HepG2 (cell line): ENCODE data around the gene GPR62. TPM values are rescaled to one million over a fixed set of nuclear protein-coding genes. Genes with fewer than 3 reads are reported as not detected.
A peak's percentile ranks its signal among the peaks of the same experiment; 100 is the strongest.

Source experiments
- PCBP1 ChIP-seq: fragments of 200-400 bp; formaldehyde crosslinking; IDR thresholded peaks from 2 replicates; pipeline ENCODE4 v1.6.1; 2017; ENCODE audit warnings: mild to moderate bottlenecking, low read depth, low read length, borderline replicate concordance
- RERE ChIP-seq: IDR thresholded peaks from 2 replicates; pipeline ENCODE4 v1.6.1; 2016; ENCODE audit warnings: low read depth, missing genetic modification reagents, missing compliant biosample characterization
- SRSF9 ChIP-seq: fragments of 200-400 bp; formaldehyde crosslinking; IDR thresholded peaks from 2 replicates; pipeline ENCODE4 v1.6.1; 2018; ENCODE audit warnings: borderline replicate concordance, mild to moderate bottlenecking, low read depth, low read length; ENCODE audit not compliant: insufficient read depth, poor library complexity, severe bottlenecking
- ZNF230 ChIP-seq: sonication (generic); formaldehyde crosslinking; IDR thresholded peaks from 2 replicates; pipeline ENCODE4 v1.4.0; 2020; ENCODE audit warnings: mild to moderate bottlenecking, missing genetic modification reagents
- ZNF503 ChIP-seq: sonication (generic); formaldehyde crosslinking; IDR thresholded peaks from 2 replicates; pipeline ENCODE4 v1.4.0; 2020; ENCODE audit warnings: missing genetic modification reagents
- ZNF614 ChIP-seq: IDR thresholded peaks from 2 replicates; pipeline ENCODE4 v1.6.1; 2018; ENCODE audit warnings: missing biosample characterization, missing genetic modification reagents, inconsistent platforms, borderline replicate concordance
- ZNF646 ChIP-seq: sonication (generic); formaldehyde crosslinking; IDR thresholded peaks from 2 replicates; pipeline ENCODE4 v1.9.0; 2021; ENCODE audit warnings: mild to moderate bottlenecking, missing genetic modification reagents
- ZNF678 ChIP-seq: sonication (generic); formaldehyde crosslinking; IDR thresholded peaks from 2 replicates; pipeline ENCODE4 v1.4.0; 2020; ENCODE audit warnings: mild to moderate bottlenecking, missing genetic modification reagents
- ZNF878 ChIP-seq: sonication (generic); formaldehyde crosslinking; IDR thresholded peaks from 2 replicates; pipeline ENCODE4 v1.8.1; 2023; ENCODE audit warnings: mild to moderate bottlenecking, missing genetic modification reagents, moderate library complexity
- ZNF883 ChIP-seq: sonication (generic); formaldehyde crosslinking; IDR thresholded peaks from 2 replicates; pipeline ENCODE4 v1.5.1; 2020; ENCODE audit warnings: mild to moderate bottlenecking, missing genetic modification reagents; ENCODE audit errors: not compliant biosample characterization
- polyA plus RNA-seq, 8 experiments: library from polyadenylated mRNA; depleted of rRNA in 3 of 8; stranded (reverse) in 7 of 8; unstranded in 1 of 8; fragments of >200 nt; fragmentation: Illumina TruSeq in 4 of 8; extraction: Trizol in 4 of 8; gene quantifications; 2 replicates each; pipeline versions ENCODE4 v1.2.1 to v1.2.3, GENCODE V29; 2011 to 2016; ENCODE audit warnings: low read depth in 4 of 8, missing spikeins in 1 of 8, mixed read lengths in 1 of 8; ENCODE audit not compliant: insufficient read depth in 1 of 8
- total RNA-seq, 5 experiments: library from RNA; depleted of rRNA; stranded (reverse); fragments of >200 nt; fragmentation: Illumina TruSeq; extraction: Trizol; gene quantifications; 2 replicates each; pipeline ENCODE4 v1.2.3, GENCODE V29; 2016; ENCODE audit warnings: low read depth in 1 of 5

The GPR62 gene
- total and polyA plus RNA-seq, 2 of the 13 experiments (the other 11 are each of a cell fraction or from before 2014, with no cell fraction given), result not detected

GRCh38 chr3:51995346-51996163 lies 40.4 kb downstream of the GPR62 start, which contains the start of gene RPL29 (continued):
- 0 out of 2 replicates have a peak, but pooled peaks have one; percentile 35 for TF ChIP-seq RERE (CRISPR knock-in tag)
- peak; percentile 76; the same call in 1 of the 2 replicates for TF ChIP-seq ZNF878 (CRISPR knock-in tag)
- TF ChIP-seq SRSF9, result no peak
- peak; percentile 90 for TF ChIP-seq ZNF614
- 0 out of 2 replicates have a peak, but pooled peaks have one; percentile 26 for TF ChIP-seq ZNF646 (CRISPR knock-in tag)
- TF ChIP-seq ZNF230 (CRISPR knock-in tag), result peak; percentile 75; the same call in 1 of the 2 replicates
- TF ChIP-seq ZNF883 (CRISPR knock-in tag), result peak; percentile 93
- peak; percentile 89 for TF ChIP-seq ZNF503 (CRISPR knock-in tag)
- peak; percentile 78; the same call in 1 of the 2 replicates for TF ChIP-seq PCBP1
- TF ChIP-seq ZNF678, result no peak
